CD14-positive monocyte (primary cell): ENCODE results near the gene PSMA7. TPM values are rescaled to one million over a fixed set of nuclear protein-coding genes. Genes with fewer than 3 reads are reported as not detected.

Experiments
- DNase-seq, 3 donors: peaks; one replicate each; pipeline ENCODE4 v3.0.0-alpha.2; 2011 to 2022
- H2AFZ ChIP-seq: 2 replicates; pipeline ENCODE4 v1.6.0; 2012; ENCODE audit warnings: mild to moderate bottlenecking, low read depth, low read length, inconsistent platforms; ENCODE audit not compliant: insufficient read depth, poor library complexity, severe bottlenecking
- H3K27ac ChIP-seq, 2 donors: 1 replicate in 1 of 2; 2 replicates in 1 of 2; pipeline ENCODE4 v1.5.1; 2012 to 2013; ENCODE audit warnings: low read length in 2 of 2, control low read depth in 1 of 2, inconsistent platforms in 1 of 2, low read depth in 1 of 2, mild to moderate bottlenecking in 1 of 2
- H3K27me3 ChIP-seq, 2 donors: one replicate each; pipeline versions ENCODE4 v1.6.0 to v1.6.1; 2011 to 2013; ENCODE audit warnings: low read length in 2 of 2; ENCODE audit not compliant: control insufficient read depth in 2 of 2, insufficient read depth in 2 of 2
- H3K36me3 ChIP-seq, 2 donors: replicated peaks in 1 of 2; 1 replicate in 1 of 2; 2 replicates in 1 of 2; pipeline versions ENCODE4 v1.5.1 to v1.6.1; 2012 to 2013; ENCODE audit warnings: low read length in 2 of 2, control low read depth in 1 of 2, inconsistent platforms in 1 of 2, mild to moderate bottlenecking in 1 of 2; ENCODE audit not compliant: insufficient read depth in 2 of 2, control insufficient read depth in 1 of 2
- H3K4me1 ChIP-seq, 2 donors: 1 replicate in 1 of 2; 2 replicates in 1 of 2; pipeline versions ENCODE4 v1.5.1 to v1.6.1; 2012 to 2013; ENCODE audit warnings: low read length in 2 of 2, control low read depth in 1 of 2, inconsistent platforms in 1 of 2, mild to moderate bottlenecking in 1 of 2, moderate library complexity in 1 of 2; ENCODE audit not compliant: insufficient read depth in 2 of 2, control insufficient read depth in 1 of 2
- H3K4me2 ChIP-seq: replicated peaks from 2 replicates; pipeline ENCODE3; 2012; ENCODE audit warnings: low read length, moderate library complexity, mild to moderate bottlenecking; ENCODE audit not compliant: poor library complexity, severe bottlenecking; ENCODE audit errors: extremely low read depth
- H3K4me3 ChIP-seq, 3 experiments: fragments of 200-600 bp in 1 of 3; sonication (generic) in 1 of 3; replicated peaks in 1 of 3; 1 replicate in 2 of 3; 2 replicates in 1 of 3; pipeline ENCODE4 v1.5.1; 2011 to 2013; ENCODE audit warnings: low read length in 3 of 3, mild to moderate bottlenecking in 3 of 3, control low read depth in 2 of 3, low read depth in 2 of 3, inconsistent platforms in 1 of 3, moderate library complexity in 1 of 3
- H3K79me2 ChIP-seq: 2 replicates; pipeline ENCODE4 v1.6.0; 2012; ENCODE audit warnings: mild to moderate bottlenecking, control low read depth, inconsistent platforms, low read length, moderate library complexity; ENCODE audit not compliant: insufficient read depth
- H3K9ac ChIP-seq: 2 replicates; pipeline ENCODE4 v1.6.0; 2017; ENCODE audit warnings: low read length, mild to moderate bottlenecking; ENCODE audit not compliant: insufficient read depth, poor library complexity, severe bottlenecking
- H3K9me3 ChIP-seq, 2 donors: replicated peaks in 1 of 2; 1 replicate in 1 of 2; 2 replicates in 1 of 2; pipeline versions ENCODE4 v1.5.1 to v1.6.1; 2012 to 2013; ENCODE audit warnings: low read length in 2 of 2, control low read depth in 1 of 2; ENCODE audit not compliant: control insufficient read depth in 1 of 2, insufficient read depth in 1 of 2
- H4K20me1 ChIP-seq: 2 replicates; pipeline ENCODE4 v1.6.0; 2012; ENCODE audit warnings: mild to moderate bottlenecking, low read length, control low read depth, moderate library complexity; ENCODE audit not compliant: insufficient read depth
- H3K27ac Mint-ChIP-seq, 7 donors: one replicate each; pipeline ENCODE4 v1.8.0; 2020; ENCODE audit warnings: mild to moderate bottlenecking in 7 of 7, mixed read lengths in 7 of 7, moderate library complexity in 6 of 7, inconsistent platforms in 2 of 7
- H3K27me3 Mint-ChIP-seq, 3 donors: one replicate each; pipeline ENCODE4 v1.8.0; 2021 to 2022; ENCODE audit warnings: low read depth in 3 of 3, mild to moderate bottlenecking in 3 of 3, mixed read lengths in 3 of 3, moderate library complexity in 3 of 3, inconsistent platforms in 1 of 3
- H3K36me3 Mint-ChIP-seq, 2 donors: one replicate each; pipeline ENCODE4 v1.8.0; 2020; ENCODE audit warnings: mixed read lengths in 2 of 2, inconsistent platforms in 1 of 2, mild to moderate bottlenecking in 1 of 2
- H3K4me1 Mint-ChIP-seq: one replicate; pipeline ENCODE4 v1.8.0; 2020; ENCODE audit warnings: mild to moderate bottlenecking, mixed read lengths
- H3K4me3 Mint-ChIP-seq, 2 donors: one replicate each; pipeline ENCODE4 v1.8.0; 2020; ENCODE audit warnings: mild to moderate bottlenecking in 2 of 2, mixed read lengths in 2 of 2, moderate library complexity in 1 of 2
- H3K9me3 Mint-ChIP-seq, 7 donors: one replicate each; pipeline ENCODE4 v1.8.0; 2020 to 2022; ENCODE audit warnings: mixed read lengths in 7 of 7, mild to moderate bottlenecking in 6 of 7, moderate library complexity in 6 of 7, inconsistent platforms in 2 of 7
- WGBS: methylation state at CpG from one replicate; pipeline ENCODE4 v1.1.5; 2013; ENCODE audit warnings: missing lambda C conversion rate; ENCODE audit not compliant: insufficient coverage; 5-methylcytosine and 5-hydroxymethylcytosine counted together
- intact Hi-C, 2 donors: fragments of 100-400 bp; cut with micrococcal nuclease; formaldehyde crosslinking; loops; one replicate each; pipeline versions ENCODE4 v1.15.0 to v1.15.1; 2023
- polyA plus RNA-seq, 3 donors: library from polyadenylated mRNA; depleted of rRNA in 1 of 3; unstranded in 2 of 3; stranded (reverse) in 1 of 3; fragments of 300-500 nt in 2 of 3; fragments of >200 nt in 1 of 3; fragmentation: Illumina TruSeq in 2 of 3; gene quantifications; 1 replicate in 2 of 3; 2 replicates in 1 of 3; pipeline ENCODE4 v1.2.3, GENCODE V29; 2012 to 2021
- TF ChIP-seq, protein P1 (sequence below): fragments of 200-600 bp; IDR thresholded peaks from one replicate; pipeline ENCODE4 v1.8.0; 2022; ENCODE audit warnings: antibody characterized with exemption, mild to moderate bottlenecking

The PSMA7 gene
- polyA plus RNA-seq, 3 donors, result 402 to 668 (median 527) TPM

DNA sequence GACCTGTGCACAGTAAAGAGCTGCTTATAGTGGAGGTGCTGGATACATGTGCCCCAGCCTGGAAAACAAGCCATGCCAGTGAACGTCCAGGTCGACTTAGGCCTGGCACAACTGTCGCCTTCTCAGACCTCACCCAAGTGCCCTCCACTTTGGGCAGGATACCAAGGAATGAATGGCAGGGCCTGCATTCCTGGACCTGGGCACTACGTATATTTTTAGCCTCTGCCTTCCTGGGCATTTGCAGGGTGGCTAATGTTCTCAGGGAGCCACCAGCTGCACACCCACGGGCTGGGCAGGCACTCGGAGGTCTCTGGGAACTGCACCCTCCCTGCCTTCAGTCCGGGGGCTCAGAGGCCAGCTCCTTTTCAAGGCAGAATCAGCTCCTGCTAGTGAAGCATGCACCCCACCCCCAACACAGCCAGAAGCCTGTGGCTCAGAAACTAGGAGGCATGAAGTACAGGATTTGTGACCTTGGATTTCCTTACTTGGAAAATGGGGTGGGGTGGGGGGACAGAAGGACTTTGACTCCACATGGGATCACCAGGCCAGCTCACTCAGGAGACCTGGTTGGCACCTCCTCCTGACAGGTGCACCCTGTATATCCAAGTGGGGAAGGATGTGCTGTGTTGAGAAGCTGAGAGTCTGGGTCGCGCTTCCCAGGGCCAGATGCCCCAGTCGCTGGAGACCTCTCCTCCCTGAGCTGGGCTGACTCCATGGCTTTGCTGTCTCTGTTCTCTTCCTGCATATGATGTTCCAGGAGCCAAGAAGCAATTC is 23.4 kb downstream of the PSMA7 start:
- Histone ChIP-seq H4K20me1 (peaks cover 17% of the 10 kb centered on the region), H3K36me3 (peaks cover 4 to 10% of the 10 kb centered on the region in 2 donors), H3K9me3 (peaks cover 0 to 9% of the 10 kb centered on the region in 2 donors), H3K9ac (no peak overlapping the region), H3K4me3 (no peak overlapping the region), H3K4me1 (peaks cover 17 to 27% of the 10 kb centered on the region in 2 donors), H2AFZ (no peak overlapping the region), H3K27me3 (peaks cover 0 to 5% of the 10 kb centered on the region in 2 donors), H3K4me2 (no peak overlapping the region), H3K79me2 (peaks cover 22% of the 10 kb centered on the region), H3K27ac (no peak overlapping the region)
- Mint-ChIP-seq H3K4me3 (no peak overlapping the region), H3K27me3 (peaks cover 9 to 33% (median 22%) of the 10 kb centered on the region in 3 donors), H3K4me1 (peaks cover 19% of the 10 kb centered on the region), H3K27ac (peak overlapping the region in 1 of 7 donors; percentile 67), H3K9me3 (peaks cover 0 to 22% (median 14%) of the 10 kb centered on the region in 7 donors), H3K36me3 (peaks cover 8% of the 10 kb centered on the region in 2 donors)
- 97% methylated on average over 8 of the region's 10 CpGs for WGBS
- TF ChIP-seq, protein P1, sequence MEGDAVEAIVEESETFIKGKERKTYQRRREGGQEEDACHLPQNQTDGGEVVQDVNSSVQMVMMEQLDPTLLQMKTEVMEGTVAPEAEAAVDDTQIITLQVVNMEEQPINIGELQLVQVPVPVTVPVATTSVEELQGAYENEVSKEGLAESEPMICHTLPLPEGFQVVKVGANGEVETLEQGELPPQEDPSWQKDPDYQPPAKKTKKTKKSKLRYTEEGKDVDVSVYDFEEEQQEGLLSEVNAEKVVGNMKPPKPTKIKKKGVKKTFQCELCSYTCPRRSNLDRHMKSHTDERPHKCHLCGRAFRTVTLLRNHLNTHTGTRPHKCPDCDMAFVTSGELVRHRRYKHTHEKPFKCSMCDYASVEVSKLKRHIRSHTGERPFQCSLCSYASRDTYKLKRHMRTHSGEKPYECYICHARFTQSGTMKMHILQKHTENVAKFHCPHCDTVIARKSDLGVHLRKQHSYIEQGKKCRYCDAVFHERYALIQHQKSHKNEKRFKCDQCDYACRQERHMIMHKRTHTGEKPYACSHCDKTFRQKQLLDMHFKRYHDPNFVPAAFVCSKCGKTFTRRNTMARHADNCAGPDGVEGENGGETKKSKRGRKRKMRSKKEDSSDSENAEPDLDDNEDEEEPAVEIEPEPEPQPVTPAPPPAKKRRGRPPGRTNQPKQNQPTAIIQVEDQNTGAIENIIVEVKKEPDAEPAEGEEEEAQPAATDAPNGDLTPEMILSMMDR, result no peak
- intact Hi-C loops, result loop anchor here in 1 of 2 donors (1.0 to 10.0 kb wide), 4 partner anchors 53 to 185 kb away; partner anchors contain the start of genes ADRM1, MTG2 and OSBPL2
- no peak for DNase-seq

DNA sequence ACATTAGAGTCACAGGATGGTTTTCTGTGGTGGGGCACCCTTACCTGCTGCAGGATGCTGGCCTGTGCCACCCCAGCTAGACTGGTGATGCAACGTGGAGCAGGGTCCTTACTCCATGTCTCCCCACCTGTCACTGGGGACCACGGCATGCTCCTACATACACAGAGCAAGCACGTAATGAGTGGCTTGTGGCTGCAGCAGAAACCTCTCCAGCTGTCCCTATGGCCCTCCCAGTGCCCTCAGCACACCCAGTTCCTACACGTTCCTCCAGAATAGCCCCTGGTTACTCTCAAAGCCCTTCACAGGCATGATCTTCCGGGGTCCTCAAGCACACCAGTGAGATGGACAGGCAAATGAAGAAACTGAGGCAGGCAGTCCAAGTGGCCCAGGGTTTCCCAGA is 24.1 kb downstream of the PSMA7 start:
- WGBS, result 95% methylated on average over 5 of the region's 5 CpGs
- peaks cover 0 to 15% of the 10 kb centered on the region in 2 donors for H3K9me3 ChIP-seq
- TF ChIP-seq, protein P1, result no peak
- no peak overlapping the region for H3K27ac ChIP-seq
- H3K4me3 Mint-ChIP-seq, result no peak overlapping the region
- peaks cover 14 to 36% (median 22%) of the 10 kb centered on the region in 3 donors for H3K27me3 Mint-ChIP-seq
- peaks cover 0 to 26% (median 20%) of the 10 kb centered on the region in 7 donors for H3K9me3 Mint-ChIP-seq
- peaks cover 17 to 23% of the 10 kb centered on the region in 2 donors for H3K4me1 ChIP-seq
- no peak overlapping the region for H3K27ac Mint-ChIP-seq
- H3K79me2 ChIP-seq, result peaks cover 16% of the 10 kb centered on the region
- peaks cover 0 to 5% of the 10 kb centered on the region in 2 donors for H3K27me3 ChIP-seq
- no peak overlapping the region for H2AFZ ChIP-seq
- no peak overlapping the region for H3K4me3 ChIP-seq
- H4K20me1 ChIP-seq, result peaks cover 11% of the 10 kb centered on the region
- intact Hi-C loops, result no loop called here
- no peak for DNase-seq
- H3K4me1 Mint-ChIP-seq, result peaks cover 15% of the 10 kb centered on the region
- peaks cover 1% of the 10 kb centered on the region in 2 donors for H3K36me3 Mint-ChIP-seq
- H3K9ac ChIP-seq, result no peak overlapping the region
- H3K36me3 ChIP-seq, result peaks cover 0 to 3% of the 10 kb centered on the region in 2 donors
- H3K4me2 ChIP-seq, result no peak overlapping the region
